Measurements from ENCODE around the gene DCLK2. TPM values are rescaled to one million over a fixed set of nuclear protein-coding genes. Genes with fewer than 3 reads are reported as not detected.

Gene DCLK2
- total and polyA plus RNA-seq, 2 of the 13 experiments (the other 11 are each of a cell fraction or from before 2014, with no cell fraction given) = not detected

DNA sequence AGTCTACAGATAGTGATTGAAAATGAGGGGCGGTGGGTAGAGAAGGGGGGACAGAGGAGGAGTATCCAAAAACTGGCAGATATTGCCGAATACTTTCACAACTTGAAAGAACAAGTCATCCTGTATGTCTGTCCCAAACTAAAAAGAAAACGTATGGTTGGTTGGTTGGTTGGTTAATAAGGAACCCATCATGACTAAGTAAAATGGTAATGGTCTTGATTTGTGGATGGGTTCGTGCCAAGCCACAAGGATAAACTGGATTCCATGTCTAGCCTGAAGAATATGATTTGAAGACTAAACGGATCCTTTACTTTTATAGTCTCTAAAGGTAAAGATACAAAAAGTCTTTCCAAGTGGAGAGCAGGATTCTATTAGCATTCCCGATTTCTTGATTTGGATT is 208.4 kb downstream of the DCLK2 start:
- no peak for DNase-seq (ENCODE audit: low spot score)
- intact Hi-C loops (cut with micrococcal nuclease; ENCODE audit: unreplicated experiment) (no loop called here), in situ Hi-C loops (cut with HindIII; ENCODE audit: extremely low pct_ligation_motif_present, low pct_unique_long_range_greater_than_20kb) (no loop called here)
- no peak for FAIRE-seq
- CTCF ChIA-PET (ENCODE audit: low intra/inter-chr PET ratio, low total read pairs) = no interaction called here
- peaks cover 14% of the 10 kb centered on the region for H3K4me1 ChIP-seq (ENCODE audit: insufficient read depth, low read length)
- H3K79me2 ChIP-seq (ENCODE audit: insufficient read depth, low read length) = no peaks in the 10 kb centered on the region
- no peak overlapping the region for H3K9ac ChIP-seq (ENCODE audit: insufficient read depth, low read depth, low read length)
- H3K27me3 ChIP-seq (ENCODE audit: control insufficient read depth in 1 of 2, insufficient read depth in 2 of 2, low read length in 2 of 2) = no peaks in the 10 kb centered on the region
- no peak overlapping the region for H3K27ac ChIP-seq (ENCODE audit: extremely low read length, insufficient read depth, low read length)
- no peak overlapping the region for H3K4me2 ChIP-seq (ENCODE audit: low read depth, low read length)
- H3K9me3 ChIP-seq (ENCODE audit: low read length) = no peaks in the 10 kb centered on the region
- 93% methylated on average over 6 of the region's 6 CpGs for WGBS (ENCODE audit: low lambda C conversion rate)
- no peak for ATAC-seq
- no TSS peak for BruUV-seq (replicated peaks)
- H3K4me3 ChIP-seq (replicated peaks in 1 of 3; ENCODE audit: insufficient read depth in 1 of 3, low read depth in 2 of 3, low read length in 3 of 3) = no peak overlapping the region
- no peak overlapping the region for H2AFZ ChIP-seq (ENCODE audit: low read length)
- POLR2A ChIA-PET = no interaction called here
- H3K36me3 ChIP-seq (replicated peaks in 1 of 2; ENCODE audit: control insufficient read depth in 1 of 2, insufficient read depth in 2 of 2, low read length in 2 of 2) = peaks cover 1 to 5% of the 10 kb centered on the region in 2 experiments; a peak in 2 of 5 replicates
- H4K20me1 ChIP-seq (ENCODE audit: insufficient read depth, low read length) = no peaks in the 10 kb centered on the region
- TF ChIP-seq ZNF33B (CRISPR knock-in tag; IDR thresholded peaks at IDR 0.05) = no peak
- no peak for TF ChIP-seq BRCA1 (CRISPR knock-in tag; IDR thresholded peaks at IDR 0.05)
- no peak for TF ChIP-seq FOXA1 (IDR thresholded peaks at IDR 0.05)
- no peak for TF ChIP-seq FOXA1 (CRISPR knock-in tag; IDR thresholded peaks at IDR 0.05)
- no peak for TF ChIP-seq ETV5 (CRISPR knock-in tag; IDR thresholded peaks at IDR 0.05; ENCODE audit: borderline replicate concordance)
- no peak for TF ChIP-seq ZNF430 (CRISPR knock-in tag; IDR thresholded peaks at IDR 0.05)
- TF ChIP-seq ZNF121 (CRISPR knock-in tag; IDR thresholded peaks at IDR 0.05) = no peak
- TF ChIP-seq ZNF891 (CRISPR knock-in tag; IDR thresholded peaks at IDR 0.05) = no peak

DNA sequence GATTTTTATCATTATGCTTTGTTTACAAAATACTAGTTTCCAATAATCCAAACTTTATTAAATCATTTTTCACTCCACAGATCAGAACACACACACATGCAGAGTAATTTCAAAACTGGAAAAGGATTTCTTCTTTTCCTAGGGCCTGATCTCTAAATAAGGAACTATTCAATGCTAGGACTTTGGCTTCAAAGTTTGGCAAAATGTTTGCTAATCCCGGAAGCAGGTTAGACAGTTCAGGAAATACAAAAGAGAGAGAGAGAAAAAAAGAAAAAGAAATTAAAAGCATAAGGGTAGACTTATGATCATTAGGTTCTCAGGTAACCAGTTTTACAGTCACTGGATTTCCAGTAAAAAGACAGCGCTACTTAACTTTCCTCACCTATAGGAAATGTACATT is 211.0 kb downstream of the DCLK2 start:
- ATAC-seq (no peak), DNase-seq (ENCODE audit: low spot score) (peak; percentile 13), FAIRE-seq (no peak)
- intact Hi-C loops (cut with micrococcal nuclease; ENCODE audit: unreplicated experiment) = no loop called here
- BruUV-seq (replicated peaks) = no TSS peak
- Histone ChIP-seq H3K36me3 (replicated peaks in 1 of 2; ENCODE audit: control insufficient read depth in 1 of 2, insufficient read depth in 2 of 2, low read length in 2 of 2) (no peaks in the 10 kb centered on the region; a peak in 1 of 5 replicates), H3K4me1 (ENCODE audit: insufficient read depth, low read length) (peaks cover 14% of the 10 kb centered on the region), H3K9me3 (ENCODE audit: low read length) (no peaks in the 10 kb centered on the region), H3K27me3 (ENCODE audit: control insufficient read depth in 1 of 2, insufficient read depth in 2 of 2, low read length in 2 of 2) (no peaks in the 10 kb centered on the region), H3K27ac (ENCODE audit: extremely low read length, insufficient read depth, low read length) (no peak overlapping the region), H3K4me3 (replicated peaks in 1 of 3; ENCODE audit: insufficient read depth in 1 of 3, low read depth in 2 of 3, low read length in 3 of 3) (no peak overlapping the region), H3K4me2 (ENCODE audit: low read depth, low read length) (no peak overlapping the region; the same call in 1 of the 2 replicates), H3K79me2 (ENCODE audit: insufficient read depth, low read length) (no peaks in the 10 kb centered on the region), H3K9ac (ENCODE audit: insufficient read depth, low read depth, low read length) (no peak overlapping the region), H2AFZ (ENCODE audit: low read length) (no peak overlapping the region), H4K20me1 (ENCODE audit: insufficient read depth, low read length) (no peaks in the 10 kb centered on the region)
- WGBS (ENCODE audit: low lambda C conversion rate) = 56% methylated on average over 2 of the region's 2 CpGs
- ChIA-PET CTCF (ENCODE audit: low intra/inter-chr PET ratio, low total read pairs) (no interaction called here), POLR2A (no interaction called here)
- in situ Hi-C loops (cut with HindIII; ENCODE audit: extremely low pct_ligation_motif_present, low pct_unique_long_range_greater_than_20kb) = no loop called here
- peak; percentile 23; the same call in 1 of the 2 replicates for TF ChIP-seq ELF1 (CRISPR knock-in tag; IDR thresholded peaks at IDR 0.05)
- TF ChIP-seq XBP1 (CRISPR knock-in tag; IDR thresholded peaks at IDR 0.05) = no peak
- TF ChIP-seq ZNF652 (CRISPR knock-in tag; IDR thresholded peaks at IDR 0.05; ENCODE audit: borderline replicate concordance, low read depth) = no peak
- TF ChIP-seq ELF3 (CRISPR knock-in tag; IDR thresholded peaks at IDR 0.05) = 0 out of 2 replicates have a peak, but pooled peaks have one; percentile 44
- no peak for TF ChIP-seq ZNF878 (CRISPR knock-in tag; IDR thresholded peaks at IDR 0.05)
- TF ChIP-seq ZNF451 (CRISPR knock-in tag; IDR thresholded peaks at IDR 0.05) = no peak
- no peak for TF ChIP-seq HDAC6 (IDR thresholded peaks at IDR 0.05; ENCODE audit: low read depth, low read length)
- TF ChIP-seq, protein P1, sequence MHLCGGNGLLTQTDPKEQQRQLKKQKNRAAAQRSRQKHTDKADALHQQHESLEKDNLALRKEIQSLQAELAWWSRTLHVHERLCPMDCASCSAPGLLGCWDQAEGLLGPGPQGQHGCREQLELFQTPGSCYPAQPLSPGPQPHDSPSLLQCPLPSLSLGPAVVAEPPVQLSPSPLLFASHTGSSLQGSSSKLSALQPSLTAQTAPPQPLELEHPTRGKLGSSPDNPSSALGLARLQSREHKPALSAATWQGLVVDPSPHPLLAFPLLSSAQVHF (CRISPR knock-in tag; IDR thresholded peaks at IDR 0.05) = no peak
- TF ChIP-seq ZBTB21 (CRISPR knock-in tag; IDR thresholded peaks at IDR 0.05) = no peak
- no peak for TF ChIP-seq KAT7 (CRISPR knock-in tag; IDR thresholded peaks at IDR 0.05; ENCODE audit: borderline replicate concordance)
- TF ChIP-seq MXI1 (IDR thresholded peaks at IDR 0.05; ENCODE audit: borderline replicate concordance, low read depth, low read length) = no peak
